Measurements from ENCODE around the gene KBTBD3.

Gene KBTBD3

DNA sequence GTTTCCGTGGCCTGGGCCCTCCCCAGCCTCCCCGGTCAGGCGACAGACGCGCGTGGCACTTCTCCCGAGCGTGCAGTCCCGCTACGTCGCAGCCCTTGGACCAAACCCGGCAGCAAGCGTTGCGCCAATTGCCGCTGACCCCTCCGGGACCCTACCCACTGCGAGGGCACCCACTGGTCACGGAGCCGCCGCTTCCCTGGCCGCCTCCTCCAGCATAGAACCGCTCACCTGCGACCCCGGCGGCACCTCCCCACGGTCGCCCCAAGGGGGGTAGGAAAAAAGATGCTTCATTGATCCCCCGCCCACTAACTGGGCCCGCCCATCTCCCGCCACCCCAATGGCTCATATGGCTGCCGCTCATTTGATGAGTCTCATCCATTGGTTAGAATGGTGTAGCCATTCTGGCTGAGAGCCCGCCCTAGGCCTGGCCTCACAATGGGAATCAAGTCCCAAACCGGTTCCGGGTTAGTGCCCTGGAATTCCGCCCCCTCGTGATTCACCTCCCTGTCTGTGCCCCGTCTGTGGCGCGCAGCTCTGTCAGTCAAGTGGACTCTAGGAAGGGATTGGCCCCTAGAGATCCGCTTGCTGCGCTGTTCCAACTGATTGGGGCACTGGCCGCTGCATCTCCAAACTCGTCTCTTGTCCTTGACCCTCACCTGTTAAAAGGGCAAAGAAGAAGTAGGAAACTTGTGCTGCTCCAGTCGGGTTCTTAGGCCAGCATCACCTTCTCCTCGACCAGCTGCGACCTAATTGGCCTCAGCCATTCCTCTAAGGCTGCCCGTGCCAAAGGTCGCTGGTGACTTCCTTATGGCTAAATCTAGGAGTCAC lies 55.0 kb downstream of the KBTBD3 start, which contains the start of gene MSANTD4:
MSANTD4 (minus strand) TSS at position 274 of the 828 bp plus-strand sequence. CDS start 11,323 bp downstream, outside the sequence.
- Mint-ChIP-seq H3K4me1 (peaks cover 41% of the 10 kb centered on the region), H3K27me3 (ENCODE audit: low read depth) (no peaks in the 10 kb centered on the region), H3K4me3 (peak within 1 kb of the TSS; percentile 92 to 95 (median 94)), H3K27ac (peak within 1 kb of the TSS; percentile 84 to 92 (median 86)), H3K36me3 (ENCODE audit: low read depth) (peaks cover 12% of the 10 kb centered on the region), H3K9me3 (no peaks in the 10 kb centered on the region)
- TF ChIP-seq, protein P1, sequence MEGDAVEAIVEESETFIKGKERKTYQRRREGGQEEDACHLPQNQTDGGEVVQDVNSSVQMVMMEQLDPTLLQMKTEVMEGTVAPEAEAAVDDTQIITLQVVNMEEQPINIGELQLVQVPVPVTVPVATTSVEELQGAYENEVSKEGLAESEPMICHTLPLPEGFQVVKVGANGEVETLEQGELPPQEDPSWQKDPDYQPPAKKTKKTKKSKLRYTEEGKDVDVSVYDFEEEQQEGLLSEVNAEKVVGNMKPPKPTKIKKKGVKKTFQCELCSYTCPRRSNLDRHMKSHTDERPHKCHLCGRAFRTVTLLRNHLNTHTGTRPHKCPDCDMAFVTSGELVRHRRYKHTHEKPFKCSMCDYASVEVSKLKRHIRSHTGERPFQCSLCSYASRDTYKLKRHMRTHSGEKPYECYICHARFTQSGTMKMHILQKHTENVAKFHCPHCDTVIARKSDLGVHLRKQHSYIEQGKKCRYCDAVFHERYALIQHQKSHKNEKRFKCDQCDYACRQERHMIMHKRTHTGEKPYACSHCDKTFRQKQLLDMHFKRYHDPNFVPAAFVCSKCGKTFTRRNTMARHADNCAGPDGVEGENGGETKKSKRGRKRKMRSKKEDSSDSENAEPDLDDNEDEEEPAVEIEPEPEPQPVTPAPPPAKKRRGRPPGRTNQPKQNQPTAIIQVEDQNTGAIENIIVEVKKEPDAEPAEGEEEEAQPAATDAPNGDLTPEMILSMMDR (IDR thresholded peaks at IDR 0.05; ENCODE audit: unreplicated experiment in 3 of 3) = no peak

DNA sequence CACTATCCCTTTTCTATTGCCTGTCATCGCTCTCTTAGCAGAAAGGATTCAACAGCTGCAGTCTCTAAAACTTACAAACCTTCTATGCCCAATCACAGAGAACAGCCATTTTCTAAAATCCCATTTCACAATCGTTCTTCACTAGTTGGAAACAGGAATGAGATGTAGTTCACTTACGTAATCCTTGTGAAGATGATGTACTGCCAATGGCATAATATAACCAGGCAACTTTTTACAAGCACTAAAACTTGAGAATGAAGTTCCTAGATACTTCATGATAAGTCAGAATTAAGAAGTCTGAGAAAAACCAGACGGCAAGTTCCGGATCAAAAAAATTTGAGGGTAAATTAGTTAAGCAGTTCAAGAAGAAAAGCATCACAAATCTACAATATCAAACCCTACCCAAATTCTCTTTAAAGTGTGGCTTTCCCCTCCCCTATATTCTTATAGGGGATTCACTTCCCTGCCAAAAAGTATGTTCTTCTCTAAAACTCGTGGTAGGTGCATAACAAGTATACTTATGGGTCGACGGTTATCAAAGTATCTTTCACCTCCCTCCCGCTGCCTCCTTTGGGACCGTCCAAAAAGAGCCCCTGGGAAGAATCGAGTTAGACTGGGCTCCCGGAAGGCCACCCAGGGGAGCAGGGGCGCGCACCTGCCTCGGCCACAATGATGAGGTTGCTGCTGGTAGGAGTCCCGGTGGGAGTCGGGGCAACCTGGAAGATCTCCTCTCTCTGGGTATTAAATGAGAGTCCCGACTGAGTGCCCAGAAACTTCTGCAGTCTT lies 55.8 kb downstream of the KBTBD3 start:
- Mint-ChIP-seq H3K4me1 (peaks cover 41% of the 10 kb centered on the region), H3K27ac (peak overlapping the region; percentile 84 to 92 (median 86)), H3K4me3 (peak overlapping the region; percentile 92 to 95 (median 94)), H3K9me3 (no peaks in the 10 kb centered on the region), H3K36me3 (ENCODE audit: low read depth) (peaks cover 13% of the 10 kb centered on the region), H3K27me3 (ENCODE audit: low read depth) (no peaks in the 10 kb centered on the region)
- TF ChIP-seq, protein P1 (IDR thresholded peaks at IDR 0.05; ENCODE audit: unreplicated experiment in 3 of 3) = no peak

DNA sequence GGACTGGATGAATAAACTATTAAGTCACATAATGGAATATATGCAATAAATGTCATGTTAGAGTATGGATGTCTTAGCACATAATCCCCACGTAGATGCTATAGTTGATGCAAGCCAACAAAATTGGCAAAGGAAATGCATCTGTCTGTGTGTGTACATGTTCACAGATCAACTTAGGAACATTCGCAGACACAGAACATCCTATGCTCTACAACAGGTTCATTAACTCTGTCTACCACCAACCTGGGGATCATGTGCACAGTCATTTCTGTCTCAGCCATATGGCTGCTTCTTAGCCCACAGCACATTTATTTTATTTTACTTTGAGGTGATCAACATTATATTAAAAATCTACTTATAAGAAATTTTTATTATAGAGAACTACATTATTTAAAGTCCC lies 60.1 kb downstream of the KBTBD3 start:
- Mint-ChIP-seq H3K27ac (no peak overlapping the region), H3K27me3 (ENCODE audit: low read depth) (no peaks in the 10 kb centered on the region), H3K4me1 (peaks cover 29% of the 10 kb centered on the region), H3K9me3 (no peaks in the 10 kb centered on the region), H3K36me3 (ENCODE audit: low read depth) (peaks cover 24% of the 10 kb centered on the region), H3K4me3 (no peak overlapping the region)
- TF ChIP-seq, protein P1 (IDR thresholded peaks at IDR 0.05; ENCODE audit: unreplicated experiment in 3 of 3) = no peak

- peaks cover 36% of the 10 kb centered on the region for H3K36me3 Mint-ChIP-seq (ENCODE audit: low read depth)
- peaks cover 17% of the 10 kb centered on the region for H3K4me1 Mint-ChIP-seq
- TF ChIP-seq, protein P1 (IDR thresholded peaks at IDR 0.05; ENCODE audit: unreplicated experiment in 3 of 3) = no peak
- no peak overlapping the region for H3K27ac Mint-ChIP-seq
- no peak overlapping the region for H3K4me3 Mint-ChIP-seq
- peaks cover 4% of the 10 kb centered on the region for H3K9me3 Mint-ChIP-seq
- no peaks in the 10 kb centered on the region for H3K27me3 Mint-ChIP-seq (ENCODE audit: low read depth)
Observed at GRCh38 chr11:106015066-106015465, 62.1 kb downstream of the KBTBD3 start.

DNA sequence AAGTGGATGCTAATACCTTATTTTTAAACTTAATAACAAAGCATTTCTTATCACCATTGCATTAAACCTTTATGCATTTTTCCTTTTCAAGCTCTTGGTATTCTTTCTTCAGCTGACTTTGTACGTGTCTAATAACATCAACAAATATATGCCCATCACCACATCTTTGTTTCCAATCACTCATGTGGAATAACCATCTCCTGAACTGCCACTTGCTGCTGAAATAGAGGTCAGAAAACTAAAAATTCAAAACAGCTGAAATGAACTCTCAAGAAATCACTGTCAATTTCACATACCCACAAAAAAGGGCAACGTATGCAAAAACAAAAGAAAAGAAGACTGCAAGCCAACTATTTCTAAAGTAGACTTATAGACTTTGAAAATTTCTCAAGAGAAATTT lies 62.5 kb downstream of the KBTBD3 start:
- Mint-ChIP-seq H3K4me1 (peaks cover 13% of the 10 kb centered on the region), H3K27me3 (ENCODE audit: low read depth) (no peaks in the 10 kb centered on the region), H3K4me3 (no peak overlapping the region), H3K36me3 (ENCODE audit: low read depth) (peaks cover 37% of the 10 kb centered on the region), H3K27ac (no peak overlapping the region), H3K9me3 (peaks cover 6% of the 10 kb centered on the region)
- TF ChIP-seq, protein P1 (IDR thresholded peaks at IDR 0.05; ENCODE audit: unreplicated experiment in 3 of 3) = no peak

All from nephron (organoid).